GM23248 (cell line): ENCODE results near the gene TNFRSF1A.

Experiments
- EZH2 ChIP-seq: fragments of 200-600 bp; sonication (generic); IDR thresholded peaks from 2 replicates; pipeline ENCODE4 v1.6.1; 2018; ENCODE audit warnings: antibody characterized with exemption, mild to moderate bottlenecking; ENCODE audit not compliant: insufficient read depth, poor library complexity, severe bottlenecking
- EZH2phosphoT487 ChIP-seq: fragments of 200-600 bp; sonication (generic); IDR thresholded peaks from 2 replicates; pipeline ENCODE4 v1.6.1; 2018; ENCODE audit warnings: antibody characterized with exemption, moderate library complexity, mild to moderate bottlenecking, low read depth; ENCODE audit not compliant: insufficient read depth

- TF ChIP-seq EZH2phosphoT487 (no peak), EZH2 (no peak)
These were observed 56.8 kb downstream of the TNFRSF1A start for GRCh38 chr12:6285063-6285477.
